ENCODE results near the gene MAD2L2.

Gene MAD2L2

DNA sequence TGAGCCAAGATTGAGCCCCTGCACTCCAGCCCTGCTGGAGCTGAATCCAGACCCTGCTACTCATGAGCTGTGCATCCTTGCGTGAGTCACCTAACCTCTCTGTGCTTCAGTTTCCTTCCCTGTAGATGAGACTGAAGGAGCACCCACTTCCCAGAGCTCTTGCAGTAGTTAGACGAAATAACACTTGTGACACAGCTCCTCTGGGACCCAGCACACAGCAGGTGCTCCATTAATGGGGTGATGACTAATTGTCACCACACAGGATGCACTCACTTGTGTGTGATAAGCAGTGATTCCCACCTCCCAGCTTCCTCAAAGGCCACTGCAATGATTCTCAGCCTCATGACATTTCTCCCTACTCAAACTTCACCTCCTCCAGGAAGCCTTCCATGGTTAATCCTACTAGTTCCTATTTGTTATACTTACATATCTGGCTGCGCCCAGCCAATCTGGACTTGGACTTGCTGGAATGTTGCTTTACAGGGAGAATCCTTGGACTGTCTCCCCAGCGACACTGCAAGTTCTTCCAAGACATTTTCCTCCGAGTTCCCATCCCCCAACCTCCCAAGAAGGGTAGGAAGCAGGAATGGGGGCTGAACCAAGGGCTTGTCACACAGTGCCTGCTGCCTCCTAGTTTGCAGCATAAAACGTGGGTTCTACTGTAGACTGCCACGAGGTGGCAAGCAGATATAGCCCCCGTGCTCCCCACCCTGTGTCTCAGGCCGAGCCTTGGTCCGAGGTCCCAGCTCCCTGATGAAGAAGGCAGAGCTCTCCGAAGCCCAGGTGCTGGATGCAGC, 27.8 kb upstream of the MAD2L2 start:
- DNase-seq (ENCODE audit: low read depth, low spot score), result no peak
- Histone ChIP-seq H3K9ac (ENCODE audit: insufficient read length) (no peak overlapping the region), H3K9me3 (ENCODE audit: low read depth, low read length) (no peaks in the 10 kb centered on the region), H3K36me3 (ENCODE audit: insufficient read depth, low read length) (no peaks in the 10 kb centered on the region), H3K4me3 (no peak overlapping the region), H3K27ac (no peak overlapping the region)
- TF ChIP-seq EZH2 (IDR thresholded peaks at IDR 0.05) (no peak), FOXP2 (optimal IDR thresholded peaks at IDR 0.05; ENCODE audit: control extremely low read depth, extremely low read length, insufficient read depth) (no peak), POLR2AphosphoS5 (IDR thresholded peaks at IDR 0.05; ENCODE audit: borderline replicate concordance, low read depth, low read length) (no peak)

DNA sequence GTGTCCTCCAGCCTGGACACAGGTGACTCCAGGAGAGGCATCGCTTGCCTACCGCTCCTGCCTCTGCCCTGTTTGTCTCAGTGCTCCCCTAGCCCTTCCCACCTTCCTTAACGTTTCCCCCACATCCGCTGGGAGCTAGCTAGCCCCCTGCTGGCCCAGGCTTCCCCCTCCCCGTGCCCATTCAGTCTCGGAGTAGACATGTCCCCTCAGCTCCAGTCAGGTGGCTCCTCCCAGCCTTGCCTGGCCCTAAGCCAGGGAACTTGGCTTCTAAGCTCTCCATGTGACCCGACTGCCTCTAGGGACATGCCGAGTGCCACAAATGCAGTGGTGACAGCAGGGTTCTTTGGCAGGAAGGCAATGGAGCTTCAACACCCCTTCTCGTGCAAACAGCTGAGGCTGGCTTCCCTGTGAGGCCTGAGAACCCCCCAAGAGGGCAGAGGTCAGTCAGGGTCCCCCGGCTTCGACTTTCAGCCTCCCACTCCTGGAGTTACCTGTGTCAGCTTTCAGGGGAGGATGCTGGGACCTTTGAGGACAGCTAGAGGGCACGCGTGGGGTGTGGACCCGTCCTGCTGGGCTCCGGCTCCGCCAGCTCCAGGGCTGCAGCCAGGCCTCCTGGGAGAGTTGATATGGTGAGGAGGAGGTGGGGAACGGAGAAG, 26.8 kb upstream of the MAD2L2 start:
- no peak for DNase-seq (ENCODE audit: low read depth, low spot score)
- no peak overlapping the region for H3K4me3 ChIP-seq
- no peak overlapping the region for H3K27ac ChIP-seq
- no peaks in the 10 kb centered on the region for H3K9me3 ChIP-seq (ENCODE audit: low read depth, low read length)
- no peaks in the 10 kb centered on the region for H3K36me3 ChIP-seq (ENCODE audit: insufficient read depth, low read length)
- TF ChIP-seq POLR2AphosphoS5 (IDR thresholded peaks at IDR 0.05; ENCODE audit: borderline replicate concordance, low read depth, low read length), result no peak
- TF ChIP-seq FOXP2 (optimal IDR thresholded peaks at IDR 0.05; ENCODE audit: control extremely low read depth, extremely low read length, insufficient read depth), result no peak
- no peak for TF ChIP-seq EZH2 (IDR thresholded peaks at IDR 0.05)
- H3K9ac ChIP-seq (ENCODE audit: insufficient read length), result no peak overlapping the region

DNA sequence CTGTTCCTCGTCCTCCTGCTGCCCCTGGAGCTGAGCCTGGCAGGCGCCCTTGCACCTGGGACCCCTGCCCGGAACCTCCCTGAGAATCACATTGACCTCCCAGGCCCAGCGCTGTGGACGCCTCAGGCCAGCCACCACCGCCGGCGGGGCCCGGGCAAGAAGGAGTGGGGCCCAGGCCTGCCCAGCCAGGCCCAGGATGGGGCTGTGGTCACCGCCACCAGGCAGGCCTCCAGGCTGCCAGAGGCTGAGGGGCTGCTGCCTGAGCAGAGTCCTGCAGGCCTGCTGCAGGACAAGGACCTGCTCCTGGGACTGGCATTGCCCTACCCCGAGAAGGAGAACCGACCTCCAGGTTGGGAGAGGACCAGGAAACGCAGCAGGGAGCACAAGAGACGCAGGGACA, 25.3 kb upstream of the MAD2L2 start:
- no peaks in the 10 kb centered on the region for H3K9me3 ChIP-seq (ENCODE audit: low read depth, low read length)
- TF ChIP-seq EZH2 (IDR thresholded peaks at IDR 0.05) (no peak), POLR2AphosphoS5 (IDR thresholded peaks at IDR 0.05; ENCODE audit: borderline replicate concordance, low read depth, low read length) (no peak), FOXP2 (optimal IDR thresholded peaks at IDR 0.05; ENCODE audit: control extremely low read depth, extremely low read length, insufficient read depth) (no peak)
- H3K36me3 ChIP-seq (ENCODE audit: insufficient read depth, low read length), result no peaks in the 10 kb centered on the region
- no peak overlapping the region for H3K27ac ChIP-seq
- no peak for DNase-seq (ENCODE audit: low read depth, low spot score)
- H3K9ac ChIP-seq (ENCODE audit: insufficient read length), result no peak overlapping the region
- no peak overlapping the region for H3K4me3 ChIP-seq

DNA sequence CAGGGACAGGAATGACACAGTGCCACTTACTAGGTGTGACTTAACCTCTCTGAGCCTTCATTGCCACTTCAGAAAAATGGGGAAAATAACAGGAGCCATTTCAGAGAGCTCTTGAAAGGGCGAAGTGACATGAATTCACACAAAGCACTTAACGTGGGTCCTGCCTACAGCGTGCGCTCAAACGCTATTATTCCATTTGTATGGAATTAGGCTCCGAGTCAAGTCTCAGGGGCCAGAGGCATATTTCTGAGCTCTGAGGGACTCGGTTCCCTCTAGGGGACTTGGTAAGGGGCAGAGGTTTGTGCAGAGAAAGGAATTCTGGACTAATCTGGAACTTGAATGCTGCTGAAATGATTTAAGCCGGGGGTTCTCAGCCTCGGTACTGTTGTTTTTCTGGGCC, 24.6 kb upstream of the MAD2L2 start:
- no peaks in the 10 kb centered on the region for H3K36me3 ChIP-seq (ENCODE audit: insufficient read depth, low read length)
- no peaks in the 10 kb centered on the region for H3K9me3 ChIP-seq (ENCODE audit: low read depth, low read length)
- TF ChIP-seq FOXP2 (optimal IDR thresholded peaks at IDR 0.05; ENCODE audit: control extremely low read depth, extremely low read length, insufficient read depth), result no peak
- no peak for TF ChIP-seq EZH2 (IDR thresholded peaks at IDR 0.05)
- TF ChIP-seq POLR2AphosphoS5 (IDR thresholded peaks at IDR 0.05; ENCODE audit: borderline replicate concordance, low read depth, low read length), result no peak
- H3K9ac ChIP-seq (ENCODE audit: insufficient read length), result no peak overlapping the region
- no peak overlapping the region for H3K27ac ChIP-seq
- H3K4me3 ChIP-seq, result no peak overlapping the region
- no peak for DNase-seq (ENCODE audit: low read depth, low spot score)

DNA sequence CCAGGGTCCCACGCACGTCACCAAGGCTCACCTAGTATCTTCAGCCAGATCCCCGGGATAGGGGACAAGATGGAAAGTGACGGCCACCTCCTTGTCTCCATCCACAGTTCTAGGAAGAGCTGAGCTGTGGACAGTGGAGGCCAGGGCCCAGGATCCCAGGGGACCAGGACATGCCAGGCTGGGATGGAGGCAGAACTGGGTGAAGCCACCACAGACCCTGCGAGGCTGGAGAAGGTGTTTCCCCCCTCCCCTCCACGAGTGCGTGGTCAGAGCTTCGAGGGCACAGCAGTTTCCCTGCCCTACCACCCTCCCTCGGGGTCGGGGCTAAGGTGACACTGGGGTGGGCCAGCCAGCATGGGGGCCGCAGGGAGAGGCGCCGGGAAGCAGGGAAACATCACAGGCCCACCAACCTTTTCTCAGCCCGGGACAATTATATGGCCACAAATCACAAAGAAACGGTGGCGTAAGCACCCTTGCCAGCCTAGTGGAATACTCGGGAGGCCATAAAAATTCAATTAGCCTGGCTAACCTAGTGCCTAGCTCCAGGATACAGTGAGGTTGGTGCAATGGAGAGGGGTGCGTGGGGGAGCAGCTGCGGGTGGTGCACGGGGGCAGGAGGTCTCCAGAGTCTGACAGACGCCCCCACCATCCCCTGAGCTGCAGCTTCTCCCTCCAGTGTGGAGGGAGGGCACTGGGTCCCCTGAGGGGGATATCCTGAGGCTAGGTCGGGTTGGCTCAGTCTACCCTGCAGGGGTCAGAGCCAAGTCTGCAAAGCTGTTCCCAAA, 23.9 kb upstream of the MAD2L2 start:
- no peak for TF ChIP-seq POLR2AphosphoS5 (IDR thresholded peaks at IDR 0.05; ENCODE audit: borderline replicate concordance, low read depth, low read length)
- Histone ChIP-seq H3K9ac (ENCODE audit: insufficient read length) (no peak overlapping the region), H3K9me3 (ENCODE audit: low read depth, low read length) (no peaks in the 10 kb centered on the region), H3K4me3 (no peak overlapping the region), H3K27ac (no peak overlapping the region), H3K36me3 (ENCODE audit: insufficient read depth, low read length) (no peaks in the 10 kb centered on the region)
- DNase-seq (ENCODE audit: low read depth, low spot score), result no peak

DNA sequence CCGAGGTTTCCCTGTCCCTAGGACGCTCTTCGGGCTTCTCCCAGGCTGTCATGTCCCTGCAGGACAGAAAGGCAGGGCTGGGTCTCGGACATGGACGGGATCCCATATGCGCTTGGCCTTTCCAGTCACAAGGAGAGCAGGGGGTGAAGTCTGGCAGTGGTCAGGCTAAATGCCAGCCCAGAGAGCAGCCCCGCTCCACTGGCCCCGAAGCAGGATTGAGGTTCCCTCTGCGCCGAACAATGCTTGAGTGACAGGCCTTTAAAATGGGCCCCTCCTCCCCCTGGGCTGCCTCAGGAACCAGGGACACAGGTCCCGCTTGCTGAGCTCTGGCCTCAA, 23.2 kb upstream of the MAD2L2 start:
- TF ChIP-seq EZH2 (IDR thresholded peaks at IDR 0.05) (no peak), FOXP2 (optimal IDR thresholded peaks at IDR 0.05; ENCODE audit: control extremely low read depth, extremely low read length, insufficient read depth) (no peak), POLR2AphosphoS5 (IDR thresholded peaks at IDR 0.05; ENCODE audit: borderline replicate concordance, low read depth, low read length) (no peak)
- no peak overlapping the region for H3K27ac ChIP-seq
- no peak for DNase-seq (ENCODE audit: low read depth, low spot score)
- H3K36me3 ChIP-seq (ENCODE audit: insufficient read depth, low read length), result no peaks in the 10 kb centered on the region
- H3K9ac ChIP-seq (ENCODE audit: insufficient read length), result no peak overlapping the region
- no peak overlapping the region for H3K4me3 ChIP-seq
- H3K9me3 ChIP-seq (ENCODE audit: low read depth, low read length), result no peaks in the 10 kb centered on the region

DNA sequence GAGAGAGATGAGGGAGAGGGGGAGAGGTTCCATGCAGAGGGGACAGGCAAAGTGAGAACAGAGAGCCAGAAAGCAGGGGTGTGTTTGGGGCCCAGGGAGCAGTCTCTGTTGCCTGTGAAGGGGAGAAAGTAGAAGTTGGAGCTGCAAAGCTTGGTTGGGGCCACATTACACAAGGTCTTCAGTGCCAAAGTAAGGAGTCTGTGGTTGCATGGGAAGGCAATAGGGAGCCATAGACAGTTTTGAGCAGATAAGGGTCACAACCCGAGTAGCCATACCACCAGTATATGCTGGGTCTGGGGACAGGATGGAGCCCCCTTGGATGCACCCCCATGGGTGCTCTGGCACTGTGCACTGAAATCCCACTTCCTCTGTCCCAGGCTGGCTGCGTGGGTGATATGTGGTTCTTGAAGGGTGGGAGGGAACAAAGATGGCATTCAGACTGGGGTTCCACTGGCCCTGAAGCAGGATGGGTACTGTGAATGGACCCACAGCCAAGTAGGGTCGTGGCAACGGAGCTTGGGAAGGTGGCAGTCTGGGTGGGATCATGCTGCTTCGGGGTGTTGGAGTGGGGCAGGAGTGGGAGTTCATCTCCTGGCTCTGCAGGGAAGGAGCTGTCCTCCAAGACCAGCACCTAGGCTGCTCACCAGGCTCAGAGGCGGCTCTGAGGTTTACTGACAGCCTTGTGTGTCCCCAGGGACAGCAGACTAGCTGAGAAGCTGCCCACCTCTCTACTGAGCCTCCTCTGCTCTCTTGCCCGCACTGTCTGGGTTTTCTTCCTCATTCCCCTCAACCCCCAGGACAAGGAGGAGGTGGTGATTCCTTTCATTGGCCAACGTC, 22.6 kb upstream of the MAD2L2 start:
- Histone ChIP-seq H3K9me3 (ENCODE audit: low read depth, low read length) (no peaks in the 10 kb centered on the region), H3K4me3 (no peak overlapping the region), H3K36me3 (ENCODE audit: insufficient read depth, low read length) (no peaks in the 10 kb centered on the region), H3K9ac (ENCODE audit: insufficient read length) (no peak overlapping the region), H3K27ac (no peak overlapping the region)
- no peak for DNase-seq (ENCODE audit: low read depth, low spot score)
- no peak for TF ChIP-seq EZH2 (IDR thresholded peaks at IDR 0.05)
- TF ChIP-seq POLR2AphosphoS5 (IDR thresholded peaks at IDR 0.05; ENCODE audit: borderline replicate concordance, low read depth, low read length), result no peak
- TF ChIP-seq FOXP2 (optimal IDR thresholded peaks at IDR 0.05; ENCODE audit: control extremely low read depth, extremely low read length, insufficient read depth), result no peak

All from SK-N-MC (cell line).